Measurements from ENCODE around the gene MRPL54.
"Not testable (repeated sequence)": the region's sequence is repeated elsewhere in the genome, so short reads cannot be mapped to it uniquely, and the experiment has no call there.

The MRPL54 gene

DNA sequence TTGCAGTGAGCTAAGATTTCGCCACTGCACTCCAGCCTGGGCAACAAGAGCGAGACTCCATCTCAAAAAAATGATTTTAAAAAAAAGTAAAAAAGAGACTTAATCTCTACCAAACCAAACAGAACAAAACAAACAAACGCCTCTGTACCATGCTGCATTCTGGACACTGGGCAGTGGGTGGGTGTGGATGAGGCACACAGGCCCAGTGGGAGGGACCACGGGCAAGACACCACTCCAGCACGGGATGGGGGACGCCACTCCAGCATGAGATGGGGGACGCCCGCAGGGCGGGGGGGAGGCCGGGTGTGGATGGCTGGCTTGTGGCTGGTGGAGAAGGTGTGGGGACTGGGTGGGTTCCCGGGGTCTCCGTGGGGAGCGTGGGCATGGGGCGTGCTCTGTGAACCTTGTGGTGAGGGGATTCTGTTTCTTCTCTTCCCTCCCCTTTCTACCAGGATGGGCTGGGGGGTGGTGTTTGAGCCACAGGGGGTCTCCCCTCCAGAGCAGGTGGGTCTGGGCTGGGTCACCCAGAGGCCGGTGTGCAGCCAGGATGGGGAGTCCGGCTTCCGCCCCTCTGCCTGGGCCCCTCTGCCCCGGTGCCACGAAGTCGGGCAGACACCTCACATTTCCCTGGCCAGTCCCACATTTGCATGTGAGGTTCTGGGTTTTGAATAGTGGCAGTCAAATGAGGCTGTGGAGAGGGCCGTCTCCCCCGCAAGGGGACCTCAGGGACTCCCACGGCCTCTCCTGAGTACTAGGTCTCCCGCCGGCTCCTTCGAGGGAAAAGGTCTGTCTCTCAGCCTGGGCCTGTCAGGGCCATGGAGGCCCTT is 47.6 kb downstream of the MRPL54 start:
- no peak for DNase-seq (ENCODE audit: low read depth)
- H3K4me3 ChIP-seq (ENCODE audit: low read length), result no peak overlapping the region
- TF ChIP-seq, protein P1, sequence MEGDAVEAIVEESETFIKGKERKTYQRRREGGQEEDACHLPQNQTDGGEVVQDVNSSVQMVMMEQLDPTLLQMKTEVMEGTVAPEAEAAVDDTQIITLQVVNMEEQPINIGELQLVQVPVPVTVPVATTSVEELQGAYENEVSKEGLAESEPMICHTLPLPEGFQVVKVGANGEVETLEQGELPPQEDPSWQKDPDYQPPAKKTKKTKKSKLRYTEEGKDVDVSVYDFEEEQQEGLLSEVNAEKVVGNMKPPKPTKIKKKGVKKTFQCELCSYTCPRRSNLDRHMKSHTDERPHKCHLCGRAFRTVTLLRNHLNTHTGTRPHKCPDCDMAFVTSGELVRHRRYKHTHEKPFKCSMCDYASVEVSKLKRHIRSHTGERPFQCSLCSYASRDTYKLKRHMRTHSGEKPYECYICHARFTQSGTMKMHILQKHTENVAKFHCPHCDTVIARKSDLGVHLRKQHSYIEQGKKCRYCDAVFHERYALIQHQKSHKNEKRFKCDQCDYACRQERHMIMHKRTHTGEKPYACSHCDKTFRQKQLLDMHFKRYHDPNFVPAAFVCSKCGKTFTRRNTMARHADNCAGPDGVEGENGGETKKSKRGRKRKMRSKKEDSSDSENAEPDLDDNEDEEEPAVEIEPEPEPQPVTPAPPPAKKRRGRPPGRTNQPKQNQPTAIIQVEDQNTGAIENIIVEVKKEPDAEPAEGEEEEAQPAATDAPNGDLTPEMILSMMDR (IDR thresholded peaks at IDR 0.05; ENCODE audit: insufficient read depth, low read depth, low read length, missing control alignments), result no peak

DNA sequence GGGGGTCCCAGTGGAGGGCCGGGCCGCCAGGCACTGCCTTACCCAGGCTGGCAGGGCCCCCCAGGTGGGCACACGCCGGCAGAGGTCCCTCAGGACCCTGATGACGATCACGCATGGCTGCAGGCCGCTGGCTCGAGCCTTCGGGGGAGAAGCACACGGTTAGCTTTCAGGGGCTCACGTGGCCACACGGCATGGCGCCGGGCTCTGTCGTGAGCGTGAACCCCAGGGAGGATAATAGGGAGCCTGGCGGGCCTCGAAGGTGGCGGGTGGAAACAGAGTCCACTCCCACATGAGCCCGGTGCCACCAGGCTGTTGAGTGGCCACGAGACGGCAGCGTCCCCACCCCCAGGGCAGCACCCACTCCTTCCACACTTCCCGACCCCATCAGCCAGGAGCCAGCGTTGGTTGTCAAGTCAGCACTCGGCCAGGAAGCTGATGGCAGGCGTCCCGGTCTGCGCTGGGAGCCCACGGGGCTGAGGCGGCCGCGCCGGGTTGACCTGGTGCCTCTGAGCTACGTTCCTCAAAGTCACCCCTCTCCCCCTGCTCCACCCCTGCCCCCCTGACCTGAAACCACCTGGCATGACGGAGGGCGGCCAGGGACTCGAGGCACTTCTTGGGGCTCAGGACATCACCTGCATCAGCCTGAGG is 48.4 kb downstream of the MRPL54 start:
- TF ChIP-seq, protein P1 (IDR thresholded peaks at IDR 0.05; ENCODE audit: insufficient read depth, low read depth, low read length, missing control alignments), result no peak
- H3K4me3 ChIP-seq (ENCODE audit: low read length), result no peak overlapping the region
- DNase-seq (ENCODE audit: low read depth), result no peak

DNA sequence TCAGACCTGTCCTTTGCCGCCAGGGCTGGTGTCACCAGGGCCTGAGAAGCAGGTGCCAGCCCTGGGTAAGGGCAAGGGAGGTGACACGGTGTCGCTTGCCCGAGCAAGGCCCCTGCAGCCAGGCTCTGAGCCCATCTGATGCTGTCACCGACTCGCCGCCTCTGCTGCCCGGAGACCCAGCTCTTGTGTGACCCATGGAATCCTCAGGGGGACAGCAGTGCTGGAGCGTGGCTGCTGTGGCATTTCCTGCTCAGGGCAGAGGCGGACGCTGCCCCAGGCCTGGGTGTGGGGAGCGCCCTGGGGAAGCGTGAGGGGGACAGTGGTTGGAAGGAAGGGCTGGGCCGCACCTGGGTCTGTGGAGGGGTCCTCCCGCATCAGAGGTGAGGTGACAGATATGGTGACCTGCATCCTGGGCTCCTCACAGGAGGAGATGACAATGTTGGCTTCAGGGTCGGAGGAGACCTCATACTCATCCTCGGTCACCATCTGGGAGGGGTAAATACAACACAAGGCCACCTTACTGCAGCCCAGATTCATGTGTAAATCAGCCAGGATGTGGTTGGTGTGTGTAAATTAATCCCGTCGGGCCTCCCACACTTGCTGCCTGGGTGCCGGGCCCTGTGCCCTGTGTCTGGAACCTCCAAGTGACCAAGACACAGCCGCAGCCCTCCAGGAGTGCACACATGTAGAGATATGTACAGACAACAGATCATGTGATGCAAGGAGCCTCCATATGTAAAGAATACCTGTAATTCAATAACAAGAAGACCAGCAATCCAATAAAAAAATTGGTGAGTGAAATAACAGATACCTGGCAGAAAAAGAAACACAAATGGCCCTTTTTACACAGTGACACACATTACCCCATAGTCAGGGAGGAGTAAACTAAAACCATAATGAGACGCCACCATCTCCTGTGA is 51.3 kb downstream of the MRPL54 start:
- H3K4me3 ChIP-seq (ENCODE audit: low read length), result no peak overlapping the region
- no peak for DNase-seq (ENCODE audit: low read depth)
- TF ChIP-seq, protein P1 (IDR thresholded peaks at IDR 0.05; ENCODE audit: insufficient read depth, low read depth, low read length, missing control alignments), result no peak

DNA sequence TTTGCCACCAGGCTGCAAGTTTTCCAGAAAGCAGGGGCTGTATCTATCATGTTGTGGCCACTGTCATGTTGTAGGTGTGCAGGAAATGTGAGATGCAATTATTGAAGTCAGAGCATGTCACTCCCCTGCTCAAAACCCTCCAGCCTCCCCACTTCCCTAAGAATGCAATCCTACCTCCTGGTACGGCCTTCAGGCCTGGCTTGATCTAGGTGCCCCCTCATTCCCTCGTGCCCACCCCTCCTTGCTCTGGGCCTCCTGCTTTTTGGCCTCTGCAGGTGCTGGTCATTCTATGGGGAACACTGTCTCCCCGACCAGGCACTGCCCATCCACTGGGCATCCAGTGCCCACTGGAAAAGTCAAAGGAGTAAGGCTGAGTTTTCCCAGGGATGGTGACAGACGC is 52.2 kb downstream of the MRPL54 start:
- TF ChIP-seq, protein P1 (IDR thresholded peaks at IDR 0.05; ENCODE audit: insufficient read depth, low read depth, low read length, missing control alignments), result no peak
- H3K4me3 ChIP-seq (ENCODE audit: low read length), result no peak overlapping the region
- DNase-seq (ENCODE audit: low read depth), result no peak

DNA sequence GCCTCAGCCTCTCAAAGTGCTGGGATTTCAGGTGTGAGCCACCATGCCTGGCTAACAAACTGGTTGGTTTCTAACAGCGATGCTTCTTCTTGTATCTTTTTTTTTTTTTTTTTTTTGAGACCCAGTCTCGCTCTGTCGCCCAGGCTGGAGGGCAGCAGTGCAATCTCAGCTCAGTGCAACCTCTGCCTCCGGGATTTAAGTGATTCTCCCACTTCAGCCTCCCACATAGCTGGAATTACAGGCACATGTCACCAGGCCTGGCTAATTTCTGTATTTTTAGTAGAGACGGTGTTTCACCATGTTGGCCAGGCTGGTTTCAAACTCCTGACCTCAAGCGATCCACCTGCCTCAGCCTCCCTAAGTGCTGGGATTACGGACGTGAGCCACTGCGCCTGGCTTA is 53.7 kb downstream of the MRPL54 start:
- DNase-seq (ENCODE audit: low read depth); H3K4me3 ChIP-seq (ENCODE audit: low read length): not testable (repeated sequence)

DNA sequence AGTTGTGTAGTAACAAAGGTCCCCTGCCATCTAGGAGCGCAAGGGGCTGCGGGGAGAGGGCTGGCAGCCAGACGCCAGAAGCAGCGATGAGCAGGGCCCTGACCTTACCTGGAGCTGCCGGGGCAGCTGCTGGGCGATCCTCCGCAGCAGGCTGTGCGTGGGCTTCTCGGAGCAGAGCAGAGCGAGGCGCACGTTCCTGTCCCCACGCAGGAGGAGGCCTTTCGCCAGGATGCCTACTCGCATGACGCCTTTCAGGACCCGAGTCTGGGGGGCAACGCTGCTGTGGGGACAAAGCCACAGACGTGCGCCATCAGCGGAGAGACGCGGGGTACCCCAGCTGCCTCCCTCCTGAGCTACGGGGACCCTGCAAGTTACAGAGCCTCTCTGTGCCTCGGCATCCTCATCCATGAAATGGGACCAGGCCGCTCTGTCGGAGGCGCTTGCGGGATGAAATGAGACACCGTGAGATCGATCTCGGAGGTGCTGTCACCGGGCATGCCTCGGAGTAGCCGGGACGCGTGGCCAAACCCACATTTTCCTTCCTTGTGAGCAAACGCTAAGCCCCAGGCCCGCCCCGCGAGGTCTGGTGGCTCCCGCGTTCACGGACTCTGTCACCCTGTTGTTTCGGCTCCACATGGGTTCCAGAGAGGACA is 54.2 kb downstream of the MRPL54 start:
- no peak overlapping the region for H3K4me3 ChIP-seq (ENCODE audit: low read length)
- TF ChIP-seq, protein P1 (IDR thresholded peaks at IDR 0.05; ENCODE audit: insufficient read depth, low read depth, low read length, missing control alignments), result no peak
- DNase-seq (ENCODE audit: low read depth), result no peak

Measured in epithelial cell of esophagus (primary cell).